Fibroblast of the aortic adventitia (primary cell): ENCODE data around the gene GID8. TPM values are rescaled to one million over a fixed set of nuclear protein-coding genes. Genes with fewer than 3 reads are reported as not detected.

ENCODE experiments used
- DNase-seq: peaks from one replicate; pipeline ENCODE4 v3.0.0-alpha.2; 2010; ENCODE audit warnings: low read depth
- H3K4me3 ChIP-seq: 2 replicates; pipeline ENCODE4 v1.5.1; 2011; ENCODE audit warnings: low read depth, mild to moderate bottlenecking, control low read depth, low read length, moderate library complexity
- CTCF ChIP-seq: IDR thresholded peaks from 2 replicates; pipeline ENCODE4 v1.5.1; 2011; ENCODE audit warnings: mild to moderate bottlenecking, low read length, control low read depth, inconsistent platforms; ENCODE audit not compliant: insufficient read depth
- total RNA-seq: library from RNA; depleted of rRNA; stranded (reverse); fragments of >200 nt; gene quantifications from 2 replicates; pipeline ENCODE4 v1.2.3, GENCODE V29; 2012; ENCODE audit warnings: low replicate concordance

Gene GID8
- total RNA-seq, 1 donor: 35.4 TPM

GRCh38 chr20:62898093-62898964, 39.6 kb upstream of the GID8 start:
- TF ChIP-seq CTCF: no peak
- no peak for DNase-seq
- H3K4me3 ChIP-seq: no peak overlapping the region

GRCh38 chr20:62898970-62899632, 38.8 kb upstream of the GID8 start:
- no peak for DNase-seq
- no peak for TF ChIP-seq CTCF

GRCh38 chr20:62899633-62900051, 38.3 kb upstream of the GID8 start:
- no peak overlapping the region for H3K4me3 ChIP-seq
- TF ChIP-seq CTCF: peak; percentile 13
- no peak for DNase-seq

More at GRCh38 chr20:62898970-62899632, 38.8 kb upstream of the GID8 start:
- H3K4me3 ChIP-seq: no peak overlapping the region

- TF ChIP-seq CTCF: peak; percentile 96
- peak; percentile 68 for DNase-seq
- no peak overlapping the region for H3K4me3 ChIP-seq
These were observed 37.8 kb upstream of the GID8 start for GRCh38 chr20:62900052-62900691.

GRCh38 chr20:62900692-62901584, 37.0 kb upstream of the GID8 start:
- no peak for DNase-seq
- peak; percentile 14 for TF ChIP-seq CTCF
- H3K4me3 ChIP-seq: no peak overlapping the region

GRCh38 chr20:62901891-62902290, 36.1 kb upstream of the GID8 start:
- H3K4me3 ChIP-seq: no peak overlapping the region
- TF ChIP-seq CTCF: no peak
- no peak for DNase-seq
